GM10248 (cell line): ENCODE data around the gene CDKAL1.

Experiments
- CTCF ChIA-PET: fragments of 300-600 bp; sonication (Branson Sonifier 250); formaldehyde crosslinking; extraction: SDS; loops from one replicate; lab custom pipeline; 2021; ENCODE audit warnings: antibody characterized with exemption; lab: Yijun Ruan, JAX
- POLR2A ChIA-PET: fragments of 350-650 bp; sonication (Branson Sonifier 250); formaldehyde crosslinking; extraction: SDS; loops from one replicate; lab custom pipeline; 2020; ENCODE audit warnings: antibody characterized with exemption; lab: Yijun Ruan, JAX
- DNase-seq: peaks from one replicate; pipeline ENCODE4 v3.0.0; 2012; ENCODE audit errors: extremely low spot score
- CTCF ChIP-seq: IDR thresholded peaks from 2 replicates; pipeline ENCODE4 v1.5.1; 2012; ENCODE audit warnings: mild to moderate bottlenecking, low read depth; ENCODE audit errors: extremely low read depth, missing control alignments, control extremely low read depth

Gene CDKAL1

GRCh38 chr6:21176197-21176596 lies 641.9 kb downstream of the CDKAL1 start:
- POLR2A ChIA-PET: no interaction called here
- CTCF ChIA-PET: interaction anchor here (1.6 to 2.3 kb wide), 3 partner anchors 9 to 198 kb away, joined by 4 to 9 read pairs (median 4); no protein-coding TSS in a partner anchor
- no peak for TF ChIP-seq CTCF

GRCh38 chr6:21180155-21180554 lies 645.9 kb downstream of the CDKAL1 start:
- CTCF ChIA-PET: interaction anchor here (1.7 kb wide), 1 partner anchor 9 kb away, joined by 8 read pairs; no protein-coding TSS in a partner anchor
- POLR2A ChIA-PET: interaction anchor here (0.7 kb wide), 1 partner anchor 158 kb away, joined by 4 read pairs; no protein-coding TSS in a partner anchor
- TF ChIP-seq CTCF: no peak
- no peak for DNase-seq

More at GRCh38 chr6:21176197-21176596, 641.9 kb downstream of the CDKAL1 start:
- DNase-seq: no peak

- ChIA-PET CTCF (interaction anchor here (0.9 to 1.7 kb wide), 2 partner anchors 9 to 18 kb away, joined by 3 to 8 read pairs; no protein-coding TSS in a partner anchor), POLR2A (interaction anchor here (0.5 to 0.7 kb wide), 2 partner anchors 158 to 714 kb away, joined by 4 read pairs; no protein-coding TSS in a partner anchor)
- no peak for DNase-seq
- no peak for TF ChIP-seq CTCF
Measured at GRCh38 chr6:21180800-21181337, 646.6 kb downstream of the CDKAL1 start.

- ChIA-PET CTCF (no interaction called here), POLR2A (no interaction called here)
- TF ChIP-seq CTCF: no peak
- DNase-seq: no peak
Measured at GRCh38 chr6:21181866-21182265, 647.6 kb downstream of the CDKAL1 start.

- POLR2A ChIA-PET: no interaction called here
- DNase-seq: no peak
- no peak for TF ChIP-seq CTCF
- CTCF ChIA-PET: interaction anchor here (0.6 kb wide), 1 partner anchor 398 kb away, joined by 3 read pairs; no protein-coding TSS in a partner anchor
Measured at GRCh38 chr6:21182589-21182988, 648.3 kb downstream of the CDKAL1 start.

GRCh38 chr6:21185861-21186478 lies 651.7 kb downstream of the CDKAL1 start:
- ChIA-PET CTCF (interaction anchor here (0.9 to 1.5 kb wide), 5 partner anchors 11 to 23 kb away, joined by 3 to 5 read pairs (median 4); no protein-coding TSS in a partner anchor), POLR2A (no interaction called here)
- DNase-seq: no peak
- no peak for TF ChIP-seq CTCF
